Activated CD4-positive, alpha-beta T cell treated with anti-CD3 and anti-CD28 coated beads for 24 hours (primary cell): ENCODE results near the gene SPATA6L.
A peak's percentile ranks its signal among the peaks of the same experiment; 100 is the strongest.
"Not testable (repeated sequence)": the region's sequence is repeated elsewhere in the genome, so short reads cannot be mapped to it uniquely, and the experiment has no call there.

Experiments used
- DNase-seq, 2 donors: peaks; one replicate each; pipeline ENCODE4 v3.0.0-alpha.2; 2020; ENCODE audit warnings: low read depth in 2 of 2

The SPATA6L gene

DNA sequence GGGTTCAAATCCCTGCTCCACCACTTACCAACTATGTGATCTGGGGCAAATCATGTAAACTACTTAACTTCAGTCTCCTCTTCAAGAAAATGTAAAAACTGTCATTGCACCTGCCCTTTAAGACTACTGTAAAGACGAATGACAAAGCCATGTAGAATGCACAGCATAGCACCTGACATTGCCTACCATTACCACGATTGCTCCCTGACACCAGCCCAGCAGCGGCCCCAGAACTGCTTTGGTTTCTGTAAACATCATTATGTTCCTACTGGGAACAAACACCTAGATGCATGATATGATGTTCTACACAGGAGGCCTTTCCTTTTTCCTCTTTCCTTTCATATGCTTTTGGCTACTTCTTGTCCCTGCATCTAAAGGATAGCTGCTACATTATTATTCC is 27.3 kb downstream of the SPATA6L start:
- DNase-seq, result no peak

GRCh38 chr9:4630836-4631235 is 35.4 kb downstream of the SPATA6L start:
- no peak for DNase-seq

DNA sequence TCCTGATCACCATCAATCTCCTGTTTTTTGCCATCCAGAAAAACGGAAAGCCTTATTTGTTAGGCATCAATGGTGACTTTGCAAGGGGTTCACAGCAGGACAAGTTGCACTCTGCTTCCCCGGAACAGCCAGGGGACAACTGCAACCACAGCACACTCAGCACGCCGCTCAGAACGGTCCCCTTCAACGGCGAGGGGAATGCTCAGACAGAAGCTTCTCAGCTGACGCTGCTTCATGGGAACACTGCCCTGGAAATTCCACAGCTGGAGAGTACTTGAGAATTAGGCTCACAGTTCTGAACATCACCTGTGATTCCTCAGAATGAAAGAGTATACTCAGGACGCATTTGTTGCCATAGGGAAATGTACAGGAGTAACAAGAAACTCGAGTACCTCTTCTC is 44.3 kb downstream of the SPATA6L start:
- no peak for DNase-seq

- no peak for DNase-seq
Observed at GRCh38 chr9:4620881-4621555, 45.3 kb downstream of the SPATA6L start.

DNA sequence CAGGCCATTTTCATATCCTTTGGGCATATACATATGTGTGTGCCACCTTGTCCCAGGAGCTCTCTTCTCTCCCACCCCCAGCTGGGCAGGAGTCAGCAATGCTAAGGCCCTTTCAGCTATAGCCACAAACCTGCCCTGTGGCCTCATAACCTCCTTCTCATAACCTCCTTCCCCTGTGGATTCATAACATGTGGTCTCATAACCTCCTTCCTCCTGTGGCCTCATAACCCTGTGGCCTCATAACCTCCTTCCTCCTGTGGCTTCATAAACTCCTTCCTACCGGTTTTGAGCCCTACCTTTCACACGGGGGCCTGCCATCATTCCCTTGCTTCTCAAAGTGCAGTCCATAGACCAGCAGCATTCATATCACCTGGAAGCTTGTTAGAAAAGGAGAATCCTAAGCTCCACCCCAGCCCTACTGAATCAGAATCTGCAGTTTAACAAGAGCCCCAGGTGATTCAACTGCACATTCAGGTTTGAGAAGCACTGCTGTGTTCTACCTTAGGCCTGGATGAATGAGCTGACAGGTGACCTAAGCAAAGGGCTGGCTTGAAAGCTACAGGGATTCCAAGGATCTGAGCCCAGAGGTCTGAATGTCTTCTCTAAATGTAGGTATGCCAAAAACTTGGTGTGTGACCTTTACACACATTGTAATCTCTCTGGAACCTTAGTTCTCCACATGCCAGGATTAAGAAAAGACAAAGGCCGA is 46.1 kb downstream of the SPATA6L start:
- DNase-seq, result no peak

GRCh38 chr9:4618700-4619099 is 47.6 kb downstream of the SPATA6L start:
- no peak for DNase-seq

- DNase-seq, result no peak
Observed at GRCh38 chr9:4617752-4618151, 48.5 kb downstream of the SPATA6L start.

DNA sequence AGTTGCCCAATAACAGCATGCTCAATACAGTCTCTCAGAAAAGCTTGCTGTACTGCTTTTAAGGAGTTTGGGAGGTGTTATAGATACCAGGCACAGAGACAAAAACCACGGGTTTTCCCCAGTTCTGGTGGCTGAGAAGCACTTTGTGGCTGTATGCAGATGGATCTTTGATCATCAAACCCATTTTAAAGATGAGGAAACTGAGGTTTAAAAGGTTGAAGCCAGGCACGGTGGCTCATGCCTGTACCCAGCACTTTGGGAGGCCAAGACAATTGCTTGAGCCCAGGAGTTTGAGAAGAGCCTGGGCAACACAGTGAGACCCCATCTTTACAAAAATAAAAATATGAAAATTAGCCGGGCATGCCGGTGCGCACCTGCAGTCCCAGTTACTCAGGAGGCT is 50.5 kb downstream of the SPATA6L start:
- DNase-seq, result no peak

DNA sequence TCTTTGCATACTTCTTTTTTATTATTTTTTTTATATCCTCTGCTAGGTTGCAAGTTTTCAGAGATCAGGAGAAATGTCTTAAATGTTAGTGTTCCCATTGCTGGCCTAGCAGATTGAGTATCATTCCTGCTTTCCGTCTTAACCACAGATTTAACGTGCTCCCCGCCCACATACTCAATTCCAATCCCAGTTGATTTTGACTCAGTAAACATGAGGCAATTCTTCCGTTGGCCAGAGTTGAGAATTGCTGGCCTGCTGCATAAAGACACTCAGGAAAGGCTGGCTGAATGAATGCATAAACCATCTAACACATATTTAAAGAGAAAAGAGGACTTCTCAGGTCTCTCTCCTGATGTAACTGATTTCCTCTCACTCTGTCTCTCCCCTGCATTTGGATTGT is 51.0 kb downstream of the SPATA6L start:
- DNase-seq, result no peak

DNA sequence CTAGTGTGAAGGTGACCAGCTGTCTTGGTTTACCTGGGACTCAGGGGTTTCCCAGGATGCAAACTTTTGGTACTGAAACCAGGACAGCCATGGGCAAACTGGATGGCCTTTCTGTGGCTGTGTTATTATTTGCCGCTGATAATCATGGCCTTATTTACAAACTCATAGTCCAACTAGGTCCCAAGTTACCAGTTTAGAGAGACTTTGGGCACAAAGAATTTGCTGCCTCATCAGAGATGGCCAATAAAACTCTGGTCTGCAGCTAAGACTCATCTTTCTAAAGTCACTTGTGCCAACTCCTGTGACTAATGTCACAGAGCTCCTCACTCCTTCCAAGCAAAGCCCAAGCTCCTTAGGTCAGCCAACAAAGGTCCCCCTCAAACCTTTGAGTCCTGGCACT is 51.7 kb downstream of the SPATA6L start:
- DNase-seq, result no peak

GRCh38 chr9:4606033-4606432 is 60.2 kb downstream of the SPATA6L start:
- DNase-seq, result not testable (repeated sequence)

GRCh38 chr9:4604678-4605095 is 61.6 kb downstream of the SPATA6L start:
- peak; percentile 47 to 65 for DNase-seq

- DNase-seq, result no peak
Observed at GRCh38 chr9:4603830-4604229, 62.5 kb downstream of the SPATA6L start.

DNA sequence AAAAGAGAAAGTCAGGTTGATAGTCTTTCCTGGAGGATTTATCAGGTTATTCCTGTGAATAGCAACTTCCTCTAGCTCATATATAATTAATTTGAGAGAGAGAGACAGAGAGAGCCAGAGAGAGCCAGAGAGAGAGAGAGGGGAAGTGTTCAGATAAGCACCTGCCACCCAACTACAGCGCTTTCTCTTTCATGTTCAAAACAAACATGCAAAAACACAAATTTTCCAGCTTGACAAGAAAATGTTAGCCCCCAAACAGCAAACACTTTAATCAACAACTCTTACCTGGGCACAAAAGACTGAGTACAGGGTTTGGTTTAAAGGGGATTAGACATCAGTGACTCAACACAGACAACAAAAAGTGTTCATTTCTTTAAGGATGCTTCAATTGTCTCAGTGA is 65.9 kb downstream of the SPATA6L start:
- no peak for DNase-seq

GRCh38 chr9:4596165-4596922 is 69.9 kb downstream of the SPATA6L start:
- DNase-seq, result no peak

GRCh38 chr9:4594994-4595393 is 71.3 kb downstream of the SPATA6L start:
- no peak for DNase-seq

DNA sequence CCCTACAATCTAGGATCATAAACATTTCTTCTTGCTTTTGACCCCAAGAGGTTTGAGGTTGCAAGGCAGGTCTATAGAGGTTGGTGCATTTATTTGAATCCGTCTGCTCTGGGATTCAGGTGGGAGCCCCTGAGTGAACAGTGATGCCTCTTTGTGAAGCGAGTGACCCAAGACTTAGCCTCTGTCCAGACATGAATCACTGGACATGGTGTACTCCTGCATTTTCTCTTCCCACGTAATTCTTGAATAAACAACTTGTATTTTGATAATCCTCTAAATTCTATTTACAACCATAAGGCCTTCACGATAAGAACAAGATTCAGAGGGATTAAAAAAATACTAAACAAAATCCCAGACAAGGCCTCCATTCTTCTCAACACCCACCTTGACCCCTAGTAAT is 71.7 kb downstream of the SPATA6L start:
- DNase-seq, result no peak

GRCh38 chr9:4592886-4593285 is 73.4 kb downstream of the SPATA6L start:
- DNase-seq, result no peak

- no peak for DNase-seq
Observed at GRCh38 chr9:4592295-4592694, 74.0 kb downstream of the SPATA6L start.

GRCh38 chr9:4591123-4591500 is 75.2 kb downstream of the SPATA6L start:
- DNase-seq, result no peak

GRCh38 chr9:4590430-4591122 is 75.7 kb downstream of the SPATA6L start:
- no peak for DNase-seq

DNA sequence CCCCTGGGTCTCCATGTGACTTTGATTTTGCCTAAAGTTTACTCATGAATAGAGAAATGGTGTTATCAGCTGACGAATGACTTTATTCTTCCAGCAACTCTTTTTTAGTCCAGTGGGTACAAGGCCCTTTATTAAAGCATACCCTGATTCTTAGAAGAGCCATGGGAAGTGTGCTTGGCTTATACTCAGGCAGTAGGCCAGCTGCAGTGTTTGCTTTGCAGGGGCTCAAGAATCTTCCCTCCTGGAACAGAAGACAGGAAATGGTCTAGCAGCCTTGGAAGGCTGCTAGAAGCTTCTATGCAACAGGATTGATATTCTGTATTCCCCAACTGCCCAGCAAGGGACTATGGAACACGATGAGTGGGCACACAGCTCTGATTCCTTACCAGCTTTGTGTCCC is 77.6 kb downstream of the SPATA6L start:
- no peak for DNase-seq
